DMS153 treated with DMSO at 0.1 percent for 48 hours (cell line): ENCODE data around the gene STEEP1.

Experiments used
- DNase-seq: peaks from one replicate; lab custom pipeline; 2025; ENCODE audit not compliant: unreplicated experiment; lab: John Stamatoyannopoulos, UW

STEEP1 gene

DNA sequence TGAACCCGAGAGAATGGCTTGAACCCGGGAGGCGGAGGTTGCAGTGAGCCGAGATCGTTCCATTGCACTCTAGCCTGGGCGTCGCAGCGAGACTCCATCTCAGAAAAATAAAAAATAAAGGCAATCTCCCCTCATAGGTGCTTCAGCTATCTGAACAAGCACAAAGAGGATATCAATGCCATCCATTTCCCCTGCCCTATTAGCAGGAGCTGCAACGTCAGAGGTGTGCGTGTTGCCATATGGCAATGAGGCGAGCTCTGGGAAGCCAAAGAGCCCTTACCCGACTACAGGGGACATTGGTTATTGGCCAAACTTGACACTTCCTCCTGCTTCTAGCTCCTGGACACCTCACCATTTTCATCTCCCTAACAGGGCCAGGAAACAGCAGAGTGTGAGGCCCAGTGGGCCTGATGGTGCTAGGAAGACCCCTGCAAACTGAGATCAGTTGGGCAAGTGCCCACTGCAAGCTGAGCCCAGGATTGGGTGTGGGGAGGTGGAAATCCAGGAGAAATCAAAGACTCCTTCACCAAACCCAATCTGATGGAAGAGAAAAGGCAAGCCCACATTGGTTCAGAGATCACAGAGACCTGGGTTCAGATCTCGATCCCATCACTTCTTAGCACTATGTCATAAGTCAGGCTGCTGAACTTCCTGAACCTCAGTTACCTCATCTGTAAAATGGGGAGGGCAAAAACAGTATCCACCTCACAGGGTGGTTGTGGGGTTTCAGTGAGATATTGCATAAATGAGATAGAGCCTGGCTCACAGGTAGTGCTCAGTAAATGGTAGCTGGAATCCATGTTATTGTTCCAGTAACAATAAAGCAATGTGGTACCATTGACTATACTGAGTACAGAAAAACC lies 75.8 kb downstream of the STEEP1 start:
- no peak for DNase-seq

DNA sequence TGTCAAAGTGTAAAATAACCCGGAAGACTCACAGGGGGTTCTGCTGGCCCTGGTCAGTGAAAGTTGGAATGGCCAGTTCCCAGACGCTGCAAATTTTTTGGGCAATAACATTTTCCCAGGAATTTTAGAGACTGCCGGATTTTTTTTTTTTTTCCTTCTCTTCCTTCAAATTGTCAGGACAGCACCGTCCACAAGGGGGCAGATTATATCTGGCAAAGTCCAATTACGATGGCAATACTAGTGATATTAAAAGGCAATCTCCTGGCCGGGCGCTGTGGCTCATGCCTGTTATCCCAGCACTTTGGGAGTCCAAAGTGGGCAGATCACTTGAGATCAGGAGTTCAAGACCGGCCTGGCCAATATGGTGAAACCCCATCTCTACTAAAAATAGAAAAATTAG lies 76.5 kb downstream of the STEEP1 start:
- no peak for DNase-seq
